GM12892 (cell line): Measurements from ENCODE around the gene NSF.
"Not testable (repeated sequence)": the region's sequence is repeated elsewhere in the genome, so short reads cannot be mapped to it uniquely, and the experiment has no call there.

Source experiments
- DNase-seq: peaks from one replicate; pipeline ENCODE4 v3.0.0; 2011; ENCODE audit not compliant: insufficient read length
- FAIRE-seq: peaks from 2 replicates; lab custom pipeline; 2011; peaks lifted over from hg19 to GRCh38; lab: Jason Lieb, UNC
- POLR2A ChIP-seq: IDR thresholded peaks from 2 replicates; pipeline ENCODE4 v1.6.1; 2011; ENCODE audit warnings: low read depth, low read length, control low read depth
- POLR2AphosphoS5 ChIP-seq: IDR thresholded peaks from 2 replicates; pipeline ENCODE4 v1.6.1; 2011; ENCODE audit warnings: low read depth, low read length, control low read depth
- TAF1 ChIP-seq: IDR thresholded peaks from 2 replicates; pipeline ENCODE4 v1.6.1; 2011; ENCODE audit warnings: low read depth, mild to moderate bottlenecking, control low read depth, low read length, borderline replicate concordance

Gene NSF

GRCh38 chr17:46791531-46791930, 201.1 kb downstream of the NSF start:
- no peak for DNase-seq
- no peak for FAIRE-seq

GRCh38 chr17:46792071-46792470, 201.6 kb downstream of the NSF start:
- DNase-seq (no peak), FAIRE-seq (no peak)
- TF ChIP-seq POLR2A (no peak), POLR2AphosphoS5 (no peak), TAF1 (no peak)

More at GRCh38 chr17:46791531-46791930, 201.1 kb downstream of the NSF start:
- TF ChIP-seq POLR2A, result no peak
- TF ChIP-seq POLR2AphosphoS5, result no peak
- TF ChIP-seq TAF1, result no peak

GRCh38 chr17:46793023-46793422, 202.6 kb downstream of the NSF start:
- not testable (repeated sequence) for DNase-seq, FAIRE-seq

GRCh38 chr17:46793541-46793940, 203.1 kb downstream of the NSF start:
- TF ChIP-seq POLR2AphosphoS5, result no peak
- TF ChIP-seq TAF1, result no peak
- no peak for TF ChIP-seq POLR2A
- no peak for FAIRE-seq
- DNase-seq, result no peak

- FAIRE-seq (no peak), DNase-seq (no peak)
- TF ChIP-seq POLR2AphosphoS5 (no peak), TAF1 (no peak), POLR2A (no peak)
Measured at GRCh38 chr17:46794318-46794717, 203.8 kb downstream of the NSF start.

GRCh38 chr17:46795379-46795952, 205.0 kb downstream of the NSF start:
- DNase-seq (no peak), FAIRE-seq (no peak)
- TF ChIP-seq POLR2AphosphoS5 (no peak), POLR2A (no peak), TAF1 (no peak)

- no peak for DNase-seq
- FAIRE-seq, result no peak
- no peak for TF ChIP-seq POLR2AphosphoS5
- no peak for TF ChIP-seq POLR2A
- no peak for TF ChIP-seq TAF1
Measured at GRCh38 chr17:46796084-46796483, 205.6 kb downstream of the NSF start.

- no peak for TF ChIP-seq TAF1
- TF ChIP-seq POLR2A, result no peak
- TF ChIP-seq POLR2AphosphoS5, result no peak
- DNase-seq, result no peak
- FAIRE-seq, result no peak
Measured at GRCh38 chr17:46796524-46796923, 206.1 kb downstream of the NSF start.

GRCh38 chr17:46796956-46797530, 206.6 kb downstream of the NSF start:
- DNase-seq (no peak), FAIRE-seq (no peak)
- TF ChIP-seq POLR2AphosphoS5 (no peak), TAF1 (no peak)

- no peak for TF ChIP-seq TAF1
- no peak for TF ChIP-seq POLR2AphosphoS5
- no peak for TF ChIP-seq POLR2A
- no peak for DNase-seq
- FAIRE-seq, result no peak
Measured at GRCh38 chr17:46800573-46800972, 210.1 kb downstream of the NSF start.

- DNase-seq, result no peak
- TF ChIP-seq TAF1 (no peak), POLR2A (no peak), POLR2AphosphoS5 (no peak)
- no peak for FAIRE-seq
Measured at GRCh38 chr17:46802800-46803199, 212.3 kb downstream of the NSF start.

GRCh38 chr17:46803544-46803943, 213.1 kb downstream of the NSF start:
- TF ChIP-seq POLR2AphosphoS5 (no peak), POLR2A (no peak), TAF1 (no peak)
- no peak for DNase-seq
- FAIRE-seq, result no peak

- no peak for FAIRE-seq
- DNase-seq, result no peak
- no peak for TF ChIP-seq POLR2A
- TF ChIP-seq POLR2AphosphoS5, result no peak
- TF ChIP-seq TAF1, result no peak
Measured at GRCh38 chr17:46805771-46806170, 215.3 kb downstream of the NSF start.
